Osteocyte (in vitro differentiated cells): Measurements from ENCODE around the gene RPRD1B. TPM values are rescaled to one million over a fixed set of nuclear protein-coding genes. Genes with fewer than 3 reads are reported as not detected.

ENCODE experiments used
- DNase-seq: peaks from one replicate; pipeline ENCODE4 v3.0.0; 2021; ENCODE audit warnings: mixed read lengths; ENCODE audit not compliant: unreplicated experiment; ENCODE audit errors: extremely low spot score
- H3K27ac Mint-ChIP-seq: one replicate; pipeline ENCODE4 v1.8.0; 2021; ENCODE audit warnings: mild to moderate bottlenecking, mixed read lengths; ENCODE audit not compliant: unreplicated experiment
- H3K27me3 Mint-ChIP-seq: one replicate; pipeline ENCODE4 v1.8.0; 2021; ENCODE audit warnings: mixed read lengths; ENCODE audit not compliant: unreplicated experiment
- H3K36me3 Mint-ChIP-seq: one replicate; pipeline ENCODE4 v1.8.0; 2021; ENCODE audit warnings: mixed read lengths; ENCODE audit not compliant: unreplicated experiment
- H3K4me1 Mint-ChIP-seq: one replicate; pipeline ENCODE4 v1.8.0; 2021; ENCODE audit warnings: mixed read lengths; ENCODE audit not compliant: unreplicated experiment
- H3K4me3 Mint-ChIP-seq: one replicate; pipeline ENCODE4 v1.8.0; 2021; ENCODE audit warnings: mild to moderate bottlenecking, moderate library complexity, mixed read lengths; ENCODE audit not compliant: unreplicated experiment
- H3K9me3 Mint-ChIP-seq: one replicate; pipeline ENCODE4 v1.8.0; 2021; ENCODE audit warnings: mixed read lengths; ENCODE audit not compliant: unreplicated experiment
- total RNA-seq: library from RNA; stranded (reverse); gene quantifications from 2 replicates; pipeline ENCODE4 v1.2.1, GENCODE V29; 2021
- TF ChIP-seq, protein P1 (sequence below): fragments of 200-600 bp; sonication (generic); IDR thresholded peaks from 2 replicates; pipeline ENCODE4 v1.5.0; 2021; ENCODE audit warnings: antibody characterized with exemption, mild to moderate bottlenecking, moderate library complexity

Gene RPRD1B
- total RNA-seq, 1 donor from 2014 or later, result 28.5 TPM

DNA sequence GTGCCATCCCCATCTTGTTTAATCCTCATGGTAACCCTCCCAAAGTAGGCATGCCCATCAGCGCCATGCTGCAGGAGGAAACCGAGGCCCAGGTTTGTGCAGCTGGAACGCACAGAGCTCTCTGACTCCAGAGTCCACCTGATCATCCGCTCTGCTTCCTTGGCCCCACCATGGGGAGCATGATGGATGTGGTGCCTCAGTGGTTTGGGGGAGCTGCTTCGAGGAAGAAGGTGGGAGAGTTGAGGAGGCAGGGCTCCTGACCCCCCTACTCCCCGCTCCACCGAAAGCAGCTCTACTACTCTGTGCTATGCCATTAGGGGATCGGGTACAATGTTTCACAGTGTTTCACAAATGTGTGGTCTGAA is 79.4 kb downstream of the RPRD1B start:
- peak; percentile 69 for DNase-seq
- peaks cover 34% of the 10 kb centered on the region for H3K4me1 Mint-ChIP-seq

DNA sequence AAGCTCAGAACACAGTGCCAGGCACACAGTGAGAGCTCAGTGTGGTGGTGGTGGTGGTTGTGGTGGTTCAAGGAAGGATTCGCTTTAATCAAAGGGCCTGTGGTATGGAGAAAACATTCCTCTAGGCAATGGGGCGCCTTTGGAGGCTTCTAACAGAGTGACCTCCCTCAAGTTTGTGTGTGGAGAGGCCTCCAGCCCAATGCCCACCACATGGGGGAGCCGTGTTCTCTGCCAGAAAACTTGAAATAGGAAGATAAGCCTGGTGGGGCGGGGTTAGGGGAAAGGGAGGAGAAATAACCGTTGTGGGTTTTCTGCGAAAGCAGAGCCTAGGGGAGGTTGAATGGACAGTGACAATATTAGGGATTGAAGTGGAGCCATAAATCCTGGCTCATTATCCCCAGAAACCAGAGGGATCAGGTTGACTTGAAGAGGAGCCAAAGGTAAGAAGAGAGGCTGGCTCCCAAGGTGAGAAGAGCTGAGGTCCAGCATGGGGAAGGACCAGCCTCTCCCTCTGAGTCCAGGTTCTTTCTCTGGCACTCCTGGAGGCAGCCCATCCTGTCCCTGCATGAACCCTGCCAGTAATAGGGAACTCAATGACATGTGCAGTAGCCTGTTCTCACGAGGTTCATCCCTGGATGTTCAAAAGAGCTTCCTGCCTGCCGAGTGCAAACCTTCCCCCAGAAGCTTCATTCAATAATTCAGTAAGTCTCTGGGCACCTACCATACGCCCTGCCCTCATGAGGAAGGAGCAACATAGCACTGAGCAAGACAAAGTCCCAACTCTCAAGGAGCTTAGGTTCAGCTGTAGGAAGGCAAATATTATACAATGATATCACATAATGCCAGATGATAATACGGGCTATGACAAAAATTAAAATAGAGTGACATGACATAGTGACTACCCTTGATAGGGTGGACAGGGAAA is 80.1 kb downstream of the RPRD1B start:
- no peak for DNase-seq
- Mint-ChIP-seq H3K4me3 (no peak overlapping the region), H3K9me3 (peaks cover 11% of the 10 kb centered on the region), H3K27ac (no peak overlapping the region), H3K4me1 (peaks cover 31% of the 10 kb centered on the region), H3K27me3 (no peaks in the 10 kb centered on the region), H3K36me3 (no peaks in the 10 kb centered on the region)
- TF ChIP-seq, protein P1, sequence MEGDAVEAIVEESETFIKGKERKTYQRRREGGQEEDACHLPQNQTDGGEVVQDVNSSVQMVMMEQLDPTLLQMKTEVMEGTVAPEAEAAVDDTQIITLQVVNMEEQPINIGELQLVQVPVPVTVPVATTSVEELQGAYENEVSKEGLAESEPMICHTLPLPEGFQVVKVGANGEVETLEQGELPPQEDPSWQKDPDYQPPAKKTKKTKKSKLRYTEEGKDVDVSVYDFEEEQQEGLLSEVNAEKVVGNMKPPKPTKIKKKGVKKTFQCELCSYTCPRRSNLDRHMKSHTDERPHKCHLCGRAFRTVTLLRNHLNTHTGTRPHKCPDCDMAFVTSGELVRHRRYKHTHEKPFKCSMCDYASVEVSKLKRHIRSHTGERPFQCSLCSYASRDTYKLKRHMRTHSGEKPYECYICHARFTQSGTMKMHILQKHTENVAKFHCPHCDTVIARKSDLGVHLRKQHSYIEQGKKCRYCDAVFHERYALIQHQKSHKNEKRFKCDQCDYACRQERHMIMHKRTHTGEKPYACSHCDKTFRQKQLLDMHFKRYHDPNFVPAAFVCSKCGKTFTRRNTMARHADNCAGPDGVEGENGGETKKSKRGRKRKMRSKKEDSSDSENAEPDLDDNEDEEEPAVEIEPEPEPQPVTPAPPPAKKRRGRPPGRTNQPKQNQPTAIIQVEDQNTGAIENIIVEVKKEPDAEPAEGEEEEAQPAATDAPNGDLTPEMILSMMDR, result peak; percentile 46

More for the DNA sequence above, 79.4 kb downstream of the RPRD1B start:
- Mint-ChIP-seq H3K36me3 (no peaks in the 10 kb centered on the region), H3K27me3 (no peaks in the 10 kb centered on the region), H3K4me3 (no peak overlapping the region), H3K27ac (no peak overlapping the region), H3K9me3 (peaks cover 11% of the 10 kb centered on the region)
- TF ChIP-seq, protein P1, result no peak

DNA sequence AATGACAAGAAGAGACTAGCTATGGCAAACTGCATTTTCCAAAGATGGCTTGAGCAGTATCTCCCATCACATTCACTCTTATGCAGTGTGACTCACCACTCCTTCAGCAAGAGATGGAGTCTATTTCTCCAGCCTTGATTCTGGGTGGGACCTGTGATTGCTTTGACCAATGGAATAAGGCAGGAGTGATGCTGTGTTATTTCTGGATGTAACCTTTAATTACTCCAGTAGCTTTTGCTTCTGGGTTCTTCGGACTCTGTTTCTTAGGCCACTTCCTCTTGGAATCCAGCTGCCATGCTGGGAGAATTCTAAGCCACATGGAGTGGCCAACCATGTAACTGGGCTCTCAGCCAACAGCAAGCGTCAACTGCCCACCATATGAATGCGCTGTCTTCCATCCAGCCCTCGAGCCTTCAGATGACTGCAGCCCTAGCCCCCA is 80.8 kb downstream of the RPRD1B start:
- DNase-seq, result no peak
- no peaks in the 10 kb centered on the region for H3K27me3 Mint-ChIP-seq
- TF ChIP-seq, protein P1, result no peak
- no peak overlapping the region for H3K27ac Mint-ChIP-seq
- H3K36me3 Mint-ChIP-seq, result no peaks in the 10 kb centered on the region
- no peak overlapping the region for H3K4me3 Mint-ChIP-seq
- H3K9me3 Mint-ChIP-seq, result peaks cover 11% of the 10 kb centered on the region
- peaks cover 24% of the 10 kb centered on the region for H3K4me1 Mint-ChIP-seq

DNA sequence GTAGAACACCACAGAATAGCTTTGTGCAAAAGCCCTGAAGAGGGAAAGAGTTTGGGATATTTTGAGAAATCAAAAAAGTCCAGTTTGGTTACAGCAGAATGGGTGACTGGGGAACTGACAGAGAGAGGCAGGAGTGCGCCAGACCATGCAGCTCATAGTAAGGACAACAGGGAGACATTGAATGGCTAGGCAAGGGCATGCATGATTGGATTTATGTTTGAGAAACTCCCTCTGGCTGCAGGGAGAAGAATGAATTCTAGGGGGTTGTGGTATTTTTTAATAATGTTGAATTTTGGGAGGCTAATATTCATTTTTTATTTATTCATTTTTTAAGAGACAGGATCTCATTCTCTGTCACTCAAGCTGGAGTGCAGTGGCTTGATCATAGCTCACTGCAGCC is 81.7 kb downstream of the RPRD1B start:
- H3K4me3 Mint-ChIP-seq, result no peak overlapping the region
- H3K27me3 Mint-ChIP-seq, result no peaks in the 10 kb centered on the region
- TF ChIP-seq, protein P1, result peak; percentile 31
- no peaks in the 10 kb centered on the region for H3K36me3 Mint-ChIP-seq
- H3K27ac Mint-ChIP-seq, result no peak overlapping the region
- no peak for DNase-seq
- H3K9me3 Mint-ChIP-seq, result peaks cover 11% of the 10 kb centered on the region
- H3K4me1 Mint-ChIP-seq, result peaks cover 16% of the 10 kb centered on the region

DNA sequence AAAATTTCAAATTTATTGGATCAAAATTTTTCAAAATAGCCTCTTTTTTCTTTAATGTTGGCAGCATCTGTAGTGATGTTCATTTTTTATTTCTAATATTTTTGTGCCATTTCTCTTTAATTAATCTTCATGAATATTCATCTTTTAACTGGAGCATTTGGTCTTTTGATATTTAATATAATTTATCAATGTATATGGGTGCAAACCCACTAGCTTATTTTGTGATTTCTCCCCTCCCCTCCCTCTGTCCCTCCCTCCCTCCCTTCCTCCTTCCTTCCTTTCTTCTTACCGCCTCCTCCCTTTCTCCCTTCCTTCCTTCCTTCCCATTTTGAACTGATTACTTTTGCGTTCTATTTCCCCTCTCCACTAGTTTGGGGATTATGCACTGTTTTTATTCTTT is 82.3 kb downstream of the RPRD1B start:
- peaks cover 11% of the 10 kb centered on the region for H3K9me3 Mint-ChIP-seq
- TF ChIP-seq, protein P1, result no peak
- H3K4me1 Mint-ChIP-seq, result peaks cover 11% of the 10 kb centered on the region
- no peaks in the 10 kb centered on the region for H3K27me3 Mint-ChIP-seq
- H3K36me3 Mint-ChIP-seq, result no peaks in the 10 kb centered on the region
- no peak overlapping the region for H3K27ac Mint-ChIP-seq
- H3K4me3 Mint-ChIP-seq, result no peak overlapping the region
- no peak for DNase-seq
